PC-9 (cell line): ENCODE results near the gene NAB2. TPM values are rescaled to one million over a fixed set of nuclear protein-coding genes. Genes with fewer than 3 reads are reported as not detected.
A peak's percentile ranks its signal among the peaks of the same experiment; 100 is the strongest.
"Not testable (repeated sequence)": the region's sequence is repeated elsewhere in the genome, so short reads cannot be mapped to it uniquely, and the experiment has no call there.

Source experiments
- BruUV-seq: library from RNA; stranded (reverse); fragments of 400-500 nt; replicated peaks from 2 replicates; lab custom pipeline; 2021; lab: Mats Ljungman, UMichigan
- CTCF ChIA-PET: fragments of 300-600 bp; sonication (Branson Sonifier 250); formaldehyde crosslinking; loops from one replicate; lab custom pipeline; 2022; ENCODE audit warnings: antibody characterized with exemption; lab: Charles Lee
- POLR2A ChIA-PET: fragments of 300-600 bp; sonication (Branson Sonifier 250); formaldehyde crosslinking; loops from one replicate; lab custom pipeline; 2022; ENCODE audit warnings: antibody characterized with exemption; ENCODE audit not compliant: unreplicated experiment; lab: Charles Lee
- DNase-seq, 2 experiments: peaks; one replicate each; pipeline versions ENCODE4 v3.0.0 to v3.0.0-alpha.2; 2015 to 2022; ENCODE audit warnings: mixed read lengths in 1 of 2
- H2AFZ ChIP-seq: fragments of 200-600 bp; sonication (generic); 2 replicates; pipeline ENCODE4 v1.8.1; 2017; ENCODE audit warnings: antibody characterized with exemption
- H3F3A ChIP-seq: fragments of 200-600 bp; sonication (generic); 2 replicates; pipeline ENCODE4 v1.8.1; 2017; ENCODE audit warnings: antibody characterized with exemption, mild to moderate bottlenecking, low read depth; ENCODE audit not compliant: insufficient read depth
- H3K27ac ChIP-seq: fragments of 200-600 bp; sonication (generic); 2 replicates; pipeline ENCODE4 v1.6.1; 2016; ENCODE audit warnings: mixed run types
- H3K27me3 ChIP-seq: fragments of 200-600 bp; sonication (generic); 2 replicates; pipeline ENCODE4 v1.6.1; 2016; ENCODE audit warnings: low read depth, mixed run types; ENCODE audit not compliant: insufficient read depth
- H3K36me3 ChIP-seq: fragments of 200-600 bp; sonication (generic); 2 replicates; pipeline ENCODE4 v1.6.1; 2016; ENCODE audit warnings: low read depth, mixed run types
- H3K4me1 ChIP-seq: fragments of 200-600 bp; sonication (generic); replicated peaks from 2 replicates; pipeline ENCODE4 v1.6.1; 2016; ENCODE audit warnings: mixed run types; ENCODE audit not compliant: insufficient read depth
- H3K4me2 ChIP-seq: fragments of 200-600 bp; sonication (generic); 2 replicates; pipeline ENCODE4 v1.6.1; 2017; ENCODE audit warnings: mixed run types
- H3K4me3 ChIP-seq: fragments of 200-600 bp; sonication (generic); 2 replicates; pipeline ENCODE4 v1.6.1; 2016; ENCODE audit warnings: mixed run types
- H3K79me2 ChIP-seq: fragments of 200-600 bp; sonication (generic); 2 replicates; pipeline ENCODE4 v1.6.1; 2017; ENCODE audit warnings: low read depth, mixed run types
- H3K9me2 ChIP-seq: fragments of 200-600 bp; sonication (generic); 2 replicates; pipeline ENCODE4 v1.8.1; 2017; ENCODE audit warnings: mild to moderate bottlenecking; ENCODE audit not compliant: insufficient read depth
- H3K9me3 ChIP-seq: fragments of 200-600 bp; sonication (generic); 2 replicates; pipeline ENCODE4 v1.8.1; 2016; ENCODE audit warnings: low read depth; ENCODE audit not compliant: insufficient read depth
- H4K20me1 ChIP-seq: fragments of 200-600 bp; sonication (generic); 2 replicates; pipeline ENCODE4 v1.8.1; 2017; ENCODE audit not compliant: insufficient read depth
- CTCF ChIP-seq: fragments of 200-600 bp; sonication (generic); conservative IDR thresholded peaks from 2 replicates; pipeline ENCODE4 v1.6.1; 2017; ENCODE audit warnings: mixed run types, antibody characterized with exemption, mild to moderate bottlenecking, moderate library complexity
- EZH2 ChIP-seq: fragments of 200-600 bp; sonication (generic); IDR thresholded peaks from 2 replicates; pipeline ENCODE4 v1.8.0; 2017; ENCODE audit warnings: antibody characterized with exemption, low read depth
- intact Hi-C: fragments of 100-400 bp; cut with micrococcal nuclease; formaldehyde crosslinking; loops from one replicate; pipeline ENCODE4 v1.10.0; 2022; ENCODE audit not compliant: unreplicated experiment
- total RNA-seq: library from RNA; stranded (reverse); gene quantifications from 2 replicates; pipeline ENCODE4 v1.2.3, GENCODE V29; 2021

NAB2 gene
- total RNA-seq, 1 experiment from 2014 or later: 13.8 TPM

- H3F3A ChIP-seq: no peaks in the 10 kb centered on the region
- no peak within 1 kb of the TSS for H3K4me3 ChIP-seq
- ChIA-PET CTCF (no interaction called here), POLR2A (no interaction called here)
- peak in 1 of 2 experiments; percentile 5 for DNase-seq
- H3K79me2 ChIP-seq: no peaks in the 10 kb centered on the region
- no TSS peak for BruUV-seq
- no peak within 1 kb of the TSS for H2AFZ ChIP-seq
- H3K9me2 ChIP-seq: no peaks in the 10 kb centered on the region
- TF ChIP-seq CTCF (no peak), EZH2 (no peak)
- no peaks in the 10 kb centered on the region for H3K9me3 ChIP-seq
- intact Hi-C loops: no loop called here
- no peak within 1 kb of the TSS for H3K27ac ChIP-seq
- no peaks in the 10 kb centered on the region for H4K20me1 ChIP-seq
- H3K4me2 ChIP-seq: no peak within 1 kb of the TSS
- no peaks in the 10 kb centered on the region for H3K4me1 ChIP-seq
- H3K27me3 ChIP-seq: peaks cover 42% of the 10 kb centered on the region; the same call in 1 of the 2 replicates
- H3K36me3 ChIP-seq: no peaks in the 10 kb centered on the region
These were observed 39.0 kb upstream of the NAB2 start, which contains the start of gene MYO1A for GRCh38 chr12:57049890-57050289. Gene MYO1A, minus strand, starts transcription at chr12:57050129. Its CDS starts 1,806 bp downstream, at chr12:57048323.

GRCh38 chr12:57051011-57051410 is 37.9 kb upstream of the NAB2 start:
- no peaks in the 10 kb centered on the region for H3K9me2 ChIP-seq
- H3K9me3 ChIP-seq: no peaks in the 10 kb centered on the region
- H4K20me1 ChIP-seq: no peaks in the 10 kb centered on the region
- no peak overlapping the region for H2AFZ ChIP-seq
- H3K4me2 ChIP-seq: no peak overlapping the region
- H3F3A ChIP-seq: no peaks in the 10 kb centered on the region
- no peak for TF ChIP-seq EZH2
- no peak for TF ChIP-seq CTCF
- no peaks in the 10 kb centered on the region for H3K36me3 ChIP-seq
- no peak overlapping the region for H3K27ac ChIP-seq
- no peak for DNase-seq
- H3K4me3 ChIP-seq: no peak overlapping the region
- no peaks in the 10 kb centered on the region for H3K4me1 ChIP-seq
- POLR2A ChIA-PET: no interaction called here
- BruUV-seq: no TSS peak
- H3K27me3 ChIP-seq: peaks cover 30% of the 10 kb centered on the region; the same call in 1 of the 2 replicates
- H3K79me2 ChIP-seq: no peaks in the 10 kb centered on the region
- intact Hi-C loops: no loop called here
- CTCF ChIA-PET: interaction anchor here (0.5 kb wide), 1 partner anchor 16 kb away, joined by 3 read pairs; no protein-coding TSS in a partner anchor

- H3K79me2 ChIP-seq, BruUV-seq, intact Hi-C loops, H3K36me3 ChIP-seq, H3K4me2 ChIP-seq, H3F3A ChIP-seq, H4K20me1 ChIP-seq, H2AFZ ChIP-seq, H3K4me1 ChIP-seq, DNase-seq, CTCF ChIA-PET, H3K9me2 ChIP-seq, POLR2A ChIA-PET, H3K4me3 ChIP-seq, H3K27ac ChIP-seq, H3K9me3 ChIP-seq: not testable (repeated sequence)
- H3K27me3 ChIP-seq: peaks cover 11% of the 10 kb centered on the region; the same call in 1 of the 2 replicates
These were observed 35.8 kb upstream of the NAB2 start for GRCh38 chr12:57053146-57053545.

- H3K4me3 ChIP-seq, H3K9me2 ChIP-seq, H3K4me2 ChIP-seq, CTCF ChIA-PET, H3K4me1 ChIP-seq, BruUV-seq, H3K9me3 ChIP-seq, H4K20me1 ChIP-seq, H3K79me2 ChIP-seq, intact Hi-C loops, DNase-seq, POLR2A ChIA-PET, H3K36me3 ChIP-seq, H3F3A ChIP-seq, H2AFZ ChIP-seq, H3K27ac ChIP-seq: not testable (repeated sequence)
- peaks cover 11% of the 10 kb centered on the region; the same call in 1 of the 2 replicates for H3K27me3 ChIP-seq
These were observed 35.0 kb upstream of the NAB2 start for GRCh38 chr12:57053901-57054300.
